ENCODE results near the gene TCFL5.

The TCFL5 gene

DNA sequence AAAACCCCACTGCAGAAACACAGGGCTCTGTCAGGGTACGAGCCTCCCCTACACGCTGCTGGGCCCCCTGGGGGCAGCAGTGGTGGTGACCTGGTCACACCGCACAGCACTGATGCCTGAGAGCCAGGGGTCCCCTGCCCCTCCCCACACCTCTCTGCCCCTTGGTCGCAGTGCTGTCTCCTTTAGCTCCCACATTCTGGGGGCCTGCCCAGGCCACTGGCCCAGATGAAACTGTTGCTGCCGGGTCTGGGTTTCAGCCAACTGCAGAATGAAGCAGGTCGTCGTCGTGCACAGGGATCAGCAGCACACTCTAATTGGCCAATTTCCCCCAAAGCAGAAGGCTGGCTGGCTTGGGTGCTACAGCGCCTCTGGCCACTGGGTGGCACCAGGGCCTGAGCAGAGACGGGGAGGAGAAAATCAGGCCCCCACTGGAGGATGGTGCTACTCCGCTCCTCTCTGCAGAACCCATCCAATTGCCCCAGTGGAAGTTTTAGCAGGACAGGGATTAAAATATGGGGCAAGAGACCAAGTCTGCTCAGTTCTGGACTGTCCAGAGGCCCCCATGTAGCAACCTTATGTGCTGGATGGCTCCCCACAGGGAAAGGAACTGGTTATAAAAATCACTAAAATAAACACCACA lies 38.5 kb upstream of the TCFL5 start (continued):
- TF ChIP-seq, protein P1, sequence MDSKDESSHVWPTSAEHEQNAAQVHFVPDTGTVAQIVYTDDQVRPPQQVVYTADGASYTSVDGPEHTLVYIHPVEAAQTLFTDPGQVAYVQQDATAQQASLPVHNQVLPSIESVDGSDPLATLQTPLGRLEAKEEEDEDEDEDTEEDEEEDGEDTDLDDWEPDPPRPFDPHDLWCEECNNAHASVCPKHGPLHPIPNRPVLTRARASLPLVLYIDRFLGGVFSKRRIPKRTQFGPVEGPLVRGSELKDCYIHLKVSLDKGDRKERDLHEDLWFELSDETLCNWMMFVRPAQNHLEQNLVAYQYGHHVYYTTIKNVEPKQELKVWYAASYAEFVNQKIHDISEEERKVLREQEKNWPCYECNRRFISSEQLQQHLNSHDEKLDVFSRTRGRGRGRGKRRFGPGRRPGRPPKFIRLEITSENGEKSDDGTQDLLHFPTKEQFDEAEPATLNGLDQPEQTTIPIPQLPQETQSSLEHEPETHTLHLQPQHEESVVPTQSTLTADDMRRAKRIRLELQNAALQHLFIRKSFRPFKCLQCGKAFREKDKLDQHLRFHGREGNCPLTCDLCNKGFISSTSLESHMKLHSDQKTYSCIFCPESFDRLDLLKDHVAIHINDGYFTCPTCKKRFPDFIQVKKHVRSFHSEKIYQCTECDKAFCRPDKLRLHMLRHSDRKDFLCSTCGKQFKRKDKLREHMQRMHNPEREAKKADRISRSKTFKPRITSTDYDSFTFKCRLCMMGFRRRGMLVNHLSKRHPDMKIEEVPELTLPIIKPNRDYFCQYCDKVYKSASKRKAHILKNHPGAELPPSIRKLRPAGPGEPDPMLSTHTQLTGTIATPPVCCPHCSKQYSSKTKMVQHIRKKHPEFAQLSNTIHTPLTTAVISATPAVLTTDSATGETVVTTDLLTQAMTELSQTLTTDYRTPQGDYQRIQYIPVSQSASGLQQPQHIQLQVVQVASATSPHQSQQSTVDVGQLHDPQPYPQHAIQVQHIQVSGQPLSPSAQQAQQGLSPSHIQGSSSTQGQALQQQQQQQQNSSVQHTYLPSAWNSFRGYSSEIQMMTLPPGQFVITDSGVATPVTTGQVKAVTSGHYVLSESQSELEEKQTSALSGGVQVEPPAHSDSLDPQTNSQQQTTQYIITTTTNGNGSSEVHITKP (tag by site-specific recombination; IDR thresholded peaks at IDR 0.05) = peak; percentile 33; the same call in 1 of the 2 replicates
- TF ChIP-seq ZNF2 (tag by site-specific recombination; IDR thresholded peaks at IDR 0.05) (0 out of 2 replicates have a peak, but pooled peaks have one; percentile 21), ZSCAN30 (tag by site-specific recombination; IDR thresholded peaks at IDR 0.05) (peak; percentile 18; the same call in 1 of the 2 replicates), ZFHX2 (tag by site-specific recombination; conservative IDR thresholded peaks at IDR 0.05) (peak; percentile 58), ZNF792 (tag by site-specific recombination; IDR thresholded peaks at IDR 0.05) (no peak)

DNA sequence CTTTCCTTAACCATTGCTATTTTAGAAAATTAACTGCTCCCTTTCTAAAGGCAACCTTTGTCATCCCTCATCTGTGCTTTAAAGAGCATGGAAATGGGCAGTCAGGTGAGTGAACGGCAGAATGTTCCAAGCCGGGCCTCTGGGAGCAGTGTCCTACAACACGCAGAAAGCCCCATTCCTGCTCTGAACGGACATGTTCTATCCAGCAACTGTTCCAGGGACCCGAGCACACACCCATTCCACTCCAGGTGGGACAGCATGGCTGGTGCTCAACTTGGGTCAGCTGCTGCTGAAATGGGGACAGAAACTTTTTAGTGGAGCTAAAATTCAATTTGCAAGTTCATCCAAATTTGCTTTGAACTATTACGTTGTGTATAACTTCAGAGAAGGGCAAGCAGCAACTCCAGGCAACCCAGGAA lies 38.0 kb upstream of the TCFL5 start:
- H3K4me1 ChIP-seq (ENCODE audit: control insufficient read depth, insufficient read depth, low read length) = no peaks in the 10 kb centered on the region; the same call in 1 of the 2 replicates
- ChIA-PET CTCF (interaction anchor here (0.6 to 6.5 kb wide), 22 partner anchors 8 to 114 kb away, joined by 3 to 33 read pairs (median 4); no protein-coding TSS in a partner anchor), POLR2A (no interaction called here)
- H3K36me3 ChIP-seq (ENCODE audit: control insufficient read depth in 2 of 2, insufficient read depth in 1 of 2, low read length in 2 of 2) = peaks cover 0 to 68% of the 10 kb centered on the region in 2 experiments
- TF ChIP-seq, protein P2, sequence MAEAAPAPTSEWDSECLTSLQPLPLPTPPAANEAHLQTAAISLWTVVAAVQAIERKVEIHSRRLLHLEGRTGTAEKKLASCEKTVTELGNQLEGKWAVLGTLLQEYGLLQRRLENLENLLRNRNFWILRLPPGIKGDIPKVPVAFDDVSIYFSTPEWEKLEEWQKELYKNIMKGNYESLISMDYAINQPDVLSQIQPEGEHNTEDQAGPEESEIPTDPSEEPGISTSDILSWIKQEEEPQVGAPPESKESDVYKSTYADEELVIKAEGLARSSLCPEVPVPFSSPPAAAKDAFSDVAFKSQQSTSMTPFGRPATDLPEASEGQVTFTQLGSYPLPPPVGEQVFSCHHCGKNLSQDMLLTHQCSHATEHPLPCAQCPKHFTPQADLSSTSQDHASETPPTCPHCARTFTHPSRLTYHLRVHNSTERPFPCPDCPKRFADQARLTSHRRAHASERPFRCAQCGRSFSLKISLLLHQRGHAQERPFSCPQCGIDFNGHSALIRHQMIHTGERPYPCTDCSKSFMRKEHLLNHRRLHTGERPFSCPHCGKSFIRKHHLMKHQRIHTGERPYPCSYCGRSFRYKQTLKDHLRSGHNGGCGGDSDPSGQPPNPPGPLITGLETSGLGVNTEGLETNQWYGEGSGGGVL (tag by site-specific recombination; IDR thresholded peaks at IDR 0.05) = no peak
- TF ChIP-seq, protein P3, sequence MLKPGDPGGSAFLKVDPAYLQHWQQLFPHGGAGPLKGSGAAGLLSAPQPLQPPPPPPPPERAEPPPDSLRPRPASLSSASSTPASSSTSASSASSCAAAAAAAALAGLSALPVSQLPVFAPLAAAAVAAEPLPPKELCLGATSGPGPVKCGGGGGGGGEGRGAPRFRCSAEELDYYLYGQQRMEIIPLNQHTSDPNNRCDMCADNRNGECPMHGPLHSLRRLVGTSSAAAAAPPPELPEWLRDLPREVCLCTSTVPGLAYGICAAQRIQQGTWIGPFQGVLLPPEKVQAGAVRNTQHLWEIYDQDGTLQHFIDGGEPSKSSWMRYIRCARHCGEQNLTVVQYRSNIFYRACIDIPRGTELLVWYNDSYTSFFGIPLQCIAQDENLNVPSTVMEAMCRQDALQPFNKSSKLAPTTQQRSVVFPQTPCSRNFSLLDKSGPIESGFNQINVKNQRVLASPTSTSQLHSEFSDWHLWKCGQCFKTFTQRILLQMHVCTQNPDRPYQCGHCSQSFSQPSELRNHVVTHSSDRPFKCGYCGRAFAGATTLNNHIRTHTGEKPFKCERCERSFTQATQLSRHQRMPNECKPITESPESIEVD (tag by site-specific recombination; IDR thresholded peaks at IDR 0.05) = no peak
- TF ChIP-seq, protein P4, sequence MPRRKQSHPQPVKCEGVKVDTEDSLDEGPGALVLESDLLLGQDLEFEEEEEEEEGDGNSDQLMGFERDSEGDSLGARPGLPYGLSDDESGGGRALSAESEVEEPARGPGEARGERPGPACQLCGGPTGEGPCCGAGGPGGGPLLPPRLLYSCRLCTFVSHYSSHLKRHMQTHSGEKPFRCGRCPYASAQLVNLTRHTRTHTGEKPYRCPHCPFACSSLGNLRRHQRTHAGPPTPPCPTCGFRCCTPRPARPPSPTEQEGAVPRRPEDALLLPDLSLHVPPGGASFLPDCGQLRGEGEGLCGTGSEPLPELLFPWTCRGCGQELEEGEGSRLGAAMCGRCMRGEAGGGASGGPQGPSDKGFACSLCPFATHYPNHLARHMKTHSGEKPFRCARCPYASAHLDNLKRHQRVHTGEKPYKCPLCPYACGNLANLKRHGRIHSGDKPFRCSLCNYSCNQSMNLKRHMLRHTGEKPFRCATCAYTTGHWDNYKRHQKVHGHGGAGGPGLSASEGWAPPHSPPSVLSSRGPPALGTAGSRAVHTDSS (tag by site-specific recombination; IDR thresholded peaks at IDR 0.05) = no peak
- no peak for TF ChIP-seq ZIC2 (tag by site-specific recombination; IDR thresholded peaks at IDR 0.05)
- no peak for TF ChIP-seq ZNF10 (tag by site-specific recombination; IDR thresholded peaks at IDR 0.05)
- TF ChIP-seq ZNF791 (tag by site-specific recombination; IDR thresholded peaks at IDR 0.05) = no peak
- TF ChIP-seq, protein P5, sequence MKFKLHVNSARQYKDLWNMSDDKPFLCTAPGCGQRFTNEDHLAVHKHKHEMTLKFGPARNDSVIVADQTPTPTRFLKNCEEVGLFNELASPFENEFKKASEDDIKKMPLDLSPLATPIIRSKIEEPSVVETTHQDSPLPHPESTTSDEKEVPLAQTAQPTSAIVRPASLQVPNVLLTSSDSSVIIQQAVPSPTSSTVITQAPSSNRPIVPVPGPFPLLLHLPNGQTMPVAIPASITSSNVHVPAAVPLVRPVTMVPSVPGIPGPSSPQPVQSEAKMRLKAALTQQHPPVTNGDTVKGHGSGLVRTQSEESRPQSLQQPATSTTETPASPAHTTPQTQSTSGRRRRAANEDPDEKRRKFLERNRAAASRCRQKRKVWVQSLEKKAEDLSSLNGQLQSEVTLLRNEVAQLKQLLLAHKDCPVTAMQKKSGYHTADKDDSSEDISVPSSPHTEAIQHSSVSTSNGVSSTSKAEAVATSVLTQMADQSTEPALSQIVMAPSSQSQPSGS (tag by site-specific recombination; IDR thresholded peaks at IDR 0.05; ENCODE audit: low read depth) = no peak
- no peak for TF ChIP-seq ZNF174 (tag by site-specific recombination; IDR thresholded peaks at IDR 0.05)
- no peak for TF ChIP-seq ZFP3 (tag by site-specific recombination; IDR thresholded peaks at IDR 0.05; ENCODE audit: low read depth)
- TF ChIP-seq ZNF404 (tag by site-specific recombination; IDR thresholded peaks at IDR 0.05) = no peak
- TF ChIP-seq ZNF670 (tag by site-specific recombination; IDR thresholded peaks at IDR 0.05; ENCODE audit: low read depth) = no peak
- no peak for TF ChIP-seq HOXC10 (CRISPR knock-in tag; IDR thresholded peaks at IDR 0.05)
- TF ChIP-seq ZBTB7A (tag by site-specific recombination; IDR thresholded peaks at IDR 0.05; ENCODE audit: low read depth) = no peak
- no peak for TF ChIP-seq ZNF654 (tag by site-specific recombination; IDR thresholded peaks at IDR 0.05; ENCODE audit: low read depth)
- TF ChIP-seq BCL11A (tag by site-specific recombination; IDR thresholded peaks at IDR 0.05; ENCODE audit: low read depth) = no peak
- no peak for TF ChIP-seq ZNF621 (tag by site-specific recombination; IDR thresholded peaks at IDR 0.05)
- no peak for TF ChIP-seq ZNF558 (tag by site-specific recombination; IDR thresholded peaks at IDR 0.05)
- TF ChIP-seq SP2 (tag by site-specific recombination; IDR thresholded peaks at IDR 0.05) = no peak
- no peak overlapping the region for H3K4me3 ChIP-seq (ENCODE audit: low read depth, low read length)
- no peaks in the 10 kb centered on the region for H3K9me3 ChIP-seq (ENCODE audit: control insufficient read depth, insufficient read depth, low read depth, low read length)
- H3K27ac ChIP-seq (ENCODE audit: extremely low read depth, low read depth, low read length) = no peak overlapping the region
